GM18858 (cell line): ENCODE results near the gene TMEFF2.
A peak's percentile ranks its signal among the peaks of the same experiment; 100 is the strongest.

Experiments
- ATAC-seq: cut with Tn5 transposase; IDR thresholded peaks from one replicate; pipeline ENCODE4 v1.9.1; 2021; ENCODE audit not compliant: unreplicated experiment

Gene TMEFF2

GRCh38 chr2:192194866-192195547, at the start of gene TMEFF2:
TSS of gene TMEFF2 (minus strand) at chr2:192194933. CDS start at chr2:192194524, 409 bp downstream.
- ATAC-seq = peak; percentile 41

- no peak for ATAC-seq
Observed at GRCh38 chr2:192243488-192243887, 48.8 kb upstream of the TMEFF2 start.

GRCh38 chr2:192236136-192236535, 41.4 kb upstream of the TMEFF2 start:
- no peak for ATAC-seq

- no peak for ATAC-seq
Observed at GRCh38 chr2:192230889-192231453, 36.2 kb upstream of the TMEFF2 start.

- ATAC-seq = no peak
Observed at GRCh38 chr2:192228685-192229084, 34.0 kb upstream of the TMEFF2 start.

GRCh38 chr2:192218970-192219369, 24.2 kb upstream of the TMEFF2 start:
- ATAC-seq = no peak

- no peak for ATAC-seq
Observed at GRCh38 chr2:192218377-192218776, 23.6 kb upstream of the TMEFF2 start.

- no peak for ATAC-seq
Observed at GRCh38 chr2:192216336-192216735, 21.6 kb upstream of the TMEFF2 start.

- no peak for ATAC-seq
Observed at GRCh38 chr2:192215096-192215877, 20.6 kb upstream of the TMEFF2 start.

- ATAC-seq = no peak
Observed at GRCh38 chr2:192208848-192209247, 14.1 kb upstream of the TMEFF2 start.

- no peak for ATAC-seq
Observed at GRCh38 chr2:192206399-192206798, 11.7 kb upstream of the TMEFF2 start.

GRCh38 chr2:192203876-192204275, 9.1 kb upstream of the TMEFF2 start:
- ATAC-seq = no peak

- ATAC-seq = no peak
Observed at GRCh38 chr2:192202373-192202772, 7.6 kb upstream of the TMEFF2 start.

GRCh38 chr2:192201116-192201515, 6.4 kb upstream of the TMEFF2 start:
- ATAC-seq = no peak

- no peak for ATAC-seq
Observed at GRCh38 chr2:192197357-192197756, 2.6 kb upstream of the TMEFF2 start.

- ATAC-seq = no peak
Observed at GRCh38 chr2:192196421-192197194, 1.9 kb upstream of the TMEFF2 start.

- ATAC-seq = no peak
Observed at GRCh38 chr2:192195548-192196418, 1.1 kb upstream of the TMEFF2 start.

- ATAC-seq = no peak
Observed at GRCh38 chr2:192194265-192194865, 368 bp downstream of the TMEFF2 start.

- no peak for ATAC-seq
Observed at GRCh38 chr2:192190474-192190873, 4.3 kb downstream of the TMEFF2 start.

GRCh38 chr2:192186806-192187205, 7.9 kb downstream of the TMEFF2 start:
- no peak for ATAC-seq
